GM10248 (cell line): ENCODE results near the gene TLE7.

ENCODE experiments used
- CTCF ChIA-PET: fragments of 300-600 bp; sonication (Branson Sonifier 250); formaldehyde crosslinking; extraction: SDS; loops from one replicate; lab custom pipeline; 2021; ENCODE audit warnings: antibody characterized with exemption; lab: Yijun Ruan, JAX
- POLR2A ChIA-PET: fragments of 350-650 bp; sonication (Branson Sonifier 250); formaldehyde crosslinking; extraction: SDS; loops from one replicate; lab custom pipeline; 2020; ENCODE audit warnings: antibody characterized with exemption; lab: Yijun Ruan, JAX
- DNase-seq: peaks from one replicate; pipeline ENCODE4 v3.0.0; 2012; ENCODE audit errors: extremely low spot score
- CTCF ChIP-seq: IDR thresholded peaks from 2 replicates; pipeline ENCODE4 v1.5.1; 2012; ENCODE audit warnings: mild to moderate bottlenecking, low read depth; ENCODE audit errors: extremely low read depth, missing control alignments, control extremely low read depth

TLE7 gene

GRCh38 chr16:71383054-71383773, 58.6 kb downstream of the TLE7 start:
- TF ChIP-seq CTCF, result no peak
- no peak for DNase-seq
- POLR2A ChIA-PET, result no interaction called here
- CTCF ChIA-PET, result interaction anchor here (0.7 to 2.1 kb wide), 2 partner anchors 29 to 155 kb away, joined by 3 to 6 read pairs; no protein-coding TSS in a partner anchor

- CTCF ChIA-PET, result interaction anchor here (1.4 kb wide), 1 partner anchor 23 kb away, joined by 3 read pairs; no protein-coding TSS in a partner anchor
Measured at GRCh38 chr16:71380831-71381230, 61.0 kb downstream of the TLE7 start.

More at GRCh38 chr16:71380831-71381230, 61.0 kb downstream of the TLE7 start:
- TF ChIP-seq CTCF, result no peak
- POLR2A ChIA-PET, result no interaction called here
- DNase-seq, result no peak
